22Rv1 (cell line): ENCODE results near the gene PSD4.

ENCODE experiments used
- H3K27ac ChIP-seq: fragments of 450-650 bp; 2 replicates; pipeline ENCODE4 v1.5.1; 2017
- ZFX ChIP-seq: fragments of 450-650 bp; IDR thresholded peaks from 2 replicates; pipeline ENCODE4 v1.6.1; 2017; ENCODE audit warnings: antibody characterized with exemption, borderline replicate concordance
- TF ChIP-seq, protein P1 (sequence below): fragments of 450-650 bp; IDR thresholded peaks from 2 replicates; pipeline ENCODE4 v1.5.1; 2017; ENCODE audit warnings: mild to moderate bottlenecking

PSD4 gene

GRCh38 chr2:113172721-113173541, 840 bp upstream of the PSD4 start:
- no peak overlapping the region for H3K27ac ChIP-seq
- TF ChIP-seq, protein P1, sequence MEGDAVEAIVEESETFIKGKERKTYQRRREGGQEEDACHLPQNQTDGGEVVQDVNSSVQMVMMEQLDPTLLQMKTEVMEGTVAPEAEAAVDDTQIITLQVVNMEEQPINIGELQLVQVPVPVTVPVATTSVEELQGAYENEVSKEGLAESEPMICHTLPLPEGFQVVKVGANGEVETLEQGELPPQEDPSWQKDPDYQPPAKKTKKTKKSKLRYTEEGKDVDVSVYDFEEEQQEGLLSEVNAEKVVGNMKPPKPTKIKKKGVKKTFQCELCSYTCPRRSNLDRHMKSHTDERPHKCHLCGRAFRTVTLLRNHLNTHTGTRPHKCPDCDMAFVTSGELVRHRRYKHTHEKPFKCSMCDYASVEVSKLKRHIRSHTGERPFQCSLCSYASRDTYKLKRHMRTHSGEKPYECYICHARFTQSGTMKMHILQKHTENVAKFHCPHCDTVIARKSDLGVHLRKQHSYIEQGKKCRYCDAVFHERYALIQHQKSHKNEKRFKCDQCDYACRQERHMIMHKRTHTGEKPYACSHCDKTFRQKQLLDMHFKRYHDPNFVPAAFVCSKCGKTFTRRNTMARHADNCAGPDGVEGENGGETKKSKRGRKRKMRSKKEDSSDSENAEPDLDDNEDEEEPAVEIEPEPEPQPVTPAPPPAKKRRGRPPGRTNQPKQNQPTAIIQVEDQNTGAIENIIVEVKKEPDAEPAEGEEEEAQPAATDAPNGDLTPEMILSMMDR = no peak
- TF ChIP-seq ZFX = no peak

DNA sequence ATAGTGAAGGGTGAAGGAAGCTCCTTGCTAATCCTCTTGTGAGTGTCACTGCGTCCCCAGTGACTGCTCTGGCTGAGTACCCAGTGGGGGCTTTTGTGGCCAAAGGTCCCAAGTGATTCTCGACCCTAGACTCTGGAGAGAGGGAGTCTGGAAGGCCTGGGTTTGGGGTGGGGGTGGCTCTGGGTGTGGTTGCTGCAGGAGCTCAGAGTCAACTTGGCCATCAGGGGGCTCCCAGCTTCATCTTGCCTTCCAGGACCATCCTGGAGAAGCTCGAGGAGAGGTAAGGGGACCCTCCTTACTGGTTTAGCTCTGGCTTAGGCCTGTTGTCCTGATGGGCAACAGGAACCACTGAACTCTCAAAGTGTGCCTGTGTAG, 592 bp downstream of the PSD4 start:
- no peak overlapping the region for H3K27ac ChIP-seq
- TF ChIP-seq, protein P1 = no peak
- TF ChIP-seq ZFX = no peak

GRCh38 chr2:113175042-113175628, 1.4 kb downstream of the PSD4 start:
- no peak overlapping the region for H3K27ac ChIP-seq
- TF ChIP-seq ZFX = no peak
- TF ChIP-seq, protein P1 = no peak

DNA sequence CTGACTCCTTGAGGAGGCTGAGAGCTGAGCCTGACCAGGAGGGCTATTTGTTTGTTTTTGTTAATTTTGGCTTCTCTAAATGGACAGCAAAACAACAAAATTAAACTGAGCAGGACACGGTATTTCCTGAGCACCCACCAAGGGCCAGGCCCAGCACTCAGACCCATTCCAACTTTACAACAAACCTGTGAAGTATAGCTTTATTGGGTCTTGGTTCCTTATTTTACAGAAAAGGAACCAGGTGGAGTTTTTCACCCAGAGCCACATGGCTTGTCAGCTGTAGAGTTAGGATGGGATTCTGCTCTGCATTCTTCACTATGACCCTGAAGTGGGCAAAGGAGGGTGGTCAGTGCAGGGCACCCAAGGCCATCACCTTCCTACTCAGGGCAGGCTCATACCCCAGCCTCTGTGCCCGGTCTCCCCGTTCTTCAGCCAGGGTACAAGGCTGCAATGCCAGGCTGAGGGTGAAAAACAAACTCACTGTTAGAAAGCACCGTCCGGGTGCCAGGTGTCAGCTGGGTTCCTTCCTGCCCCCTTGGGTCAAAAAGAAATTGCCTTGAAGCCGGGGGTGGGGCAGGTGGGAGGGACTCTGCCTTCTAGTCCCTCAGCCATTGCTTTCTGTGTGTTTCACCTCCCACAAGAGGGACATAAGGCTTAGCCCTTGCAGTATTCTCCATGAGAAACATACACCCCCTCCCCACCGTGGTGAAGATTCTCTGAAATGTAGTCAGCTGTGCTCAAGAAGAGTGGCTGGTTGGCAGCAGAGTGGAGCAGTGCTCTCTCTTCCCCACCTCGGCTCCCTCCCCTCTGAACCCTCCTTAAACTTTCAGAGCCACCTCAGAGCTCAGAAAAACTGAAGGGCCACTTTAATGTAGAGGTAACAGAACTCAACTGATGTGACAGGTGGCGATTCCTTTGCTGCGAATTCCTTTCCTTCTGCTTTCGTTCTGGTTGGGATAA, 2.2 kb downstream of the PSD4 start:
- no peak overlapping the region for H3K27ac ChIP-seq
- TF ChIP-seq, protein P1 = no peak
- TF ChIP-seq ZFX = no peak

DNA sequence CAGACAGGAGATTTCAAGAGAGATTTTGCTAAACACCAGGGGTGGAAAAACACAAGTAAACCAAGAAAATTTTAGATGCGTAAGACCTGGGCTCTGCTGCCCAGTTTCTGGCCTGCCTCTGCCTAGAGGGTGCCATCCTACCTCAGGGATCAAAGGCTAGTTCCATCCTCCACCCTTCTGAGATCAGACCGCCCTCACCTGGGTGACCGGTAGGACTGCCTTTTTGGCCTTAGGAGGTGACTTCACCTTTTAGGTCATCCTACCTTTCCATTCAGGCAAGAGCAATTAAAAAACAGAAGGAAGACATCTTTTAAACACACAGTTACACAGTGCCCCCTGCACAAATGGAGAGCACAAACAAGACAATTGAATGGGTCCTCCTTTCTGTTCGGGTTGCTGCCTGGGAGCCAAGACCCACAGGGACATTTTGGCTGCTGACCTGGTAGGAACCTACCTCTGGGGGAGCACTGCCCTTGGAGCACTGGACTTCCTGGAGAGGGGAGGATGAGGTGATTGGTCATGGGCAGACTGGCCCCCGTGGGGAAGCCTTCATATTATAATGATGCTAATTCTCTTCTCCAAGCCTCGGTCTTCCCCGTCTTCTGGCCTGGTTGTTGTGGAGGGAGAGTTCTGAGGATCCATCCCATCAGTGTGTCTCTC, 3.1 kb downstream of the PSD4 start:
- TF ChIP-seq ZFX = no peak
- TF ChIP-seq, protein P1 = no peak

DNA sequence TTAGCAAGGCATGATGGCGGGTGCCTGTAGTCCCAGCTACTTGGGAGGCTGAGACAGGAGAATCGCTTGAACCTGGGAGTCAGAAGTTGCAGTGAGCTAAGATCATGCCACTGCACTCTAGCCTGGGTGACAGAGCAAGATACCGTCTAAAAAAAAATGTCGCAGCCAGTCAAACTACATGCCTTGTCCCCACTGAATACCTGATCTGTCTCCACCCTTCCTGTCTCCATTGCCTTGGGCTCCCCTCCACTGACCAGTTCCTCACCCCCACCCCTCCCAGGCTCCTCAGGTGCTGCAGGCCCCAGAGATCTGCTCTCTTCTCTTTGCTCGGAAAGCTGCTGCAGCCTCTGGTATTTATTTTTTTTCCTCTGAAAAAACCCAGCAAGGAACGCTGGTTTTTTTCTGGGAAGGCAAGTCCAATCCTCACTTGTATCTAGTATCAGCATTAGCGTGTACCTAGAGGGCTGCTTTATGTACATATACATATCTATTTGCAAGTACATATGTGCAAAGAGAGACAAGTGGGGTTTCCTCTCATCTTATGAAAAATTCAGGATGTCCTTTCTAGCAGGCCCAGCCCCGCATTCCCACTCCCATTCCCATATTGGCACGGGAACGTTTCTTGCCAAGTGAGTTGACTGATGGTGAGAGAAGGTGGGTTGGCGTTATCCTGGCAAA, 4.4 kb downstream of the PSD4 start:
- no peak overlapping the region for H3K27ac ChIP-seq
- TF ChIP-seq, protein P1 = no peak
- no peak for TF ChIP-seq ZFX

More for the DNA sequence above, 3.1 kb downstream of the PSD4 start:
- no peak overlapping the region for H3K27ac ChIP-seq
